ENCODE data around the gene APBA1.

Gene APBA1

DNA sequence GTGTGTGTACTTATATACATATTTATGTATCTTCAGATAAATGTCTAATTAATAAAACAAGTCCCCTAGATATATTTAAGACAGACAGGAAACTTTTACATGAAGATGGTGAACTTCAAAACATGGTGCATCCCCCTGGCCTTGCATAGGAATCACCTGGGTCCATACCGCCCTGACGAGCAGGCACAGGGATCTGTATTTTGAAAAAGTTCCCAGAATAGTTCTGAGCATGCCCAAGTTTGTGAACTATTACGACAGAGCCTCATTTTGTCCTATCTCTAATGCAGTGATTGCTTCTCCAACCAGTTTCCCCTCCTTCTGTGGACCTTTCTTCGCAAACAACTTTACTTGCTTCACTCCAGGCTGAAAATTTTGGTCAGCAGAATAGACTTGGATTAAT lies 98.1 kb downstream of the APBA1 start:
- DNase-seq, result no peak

DNA sequence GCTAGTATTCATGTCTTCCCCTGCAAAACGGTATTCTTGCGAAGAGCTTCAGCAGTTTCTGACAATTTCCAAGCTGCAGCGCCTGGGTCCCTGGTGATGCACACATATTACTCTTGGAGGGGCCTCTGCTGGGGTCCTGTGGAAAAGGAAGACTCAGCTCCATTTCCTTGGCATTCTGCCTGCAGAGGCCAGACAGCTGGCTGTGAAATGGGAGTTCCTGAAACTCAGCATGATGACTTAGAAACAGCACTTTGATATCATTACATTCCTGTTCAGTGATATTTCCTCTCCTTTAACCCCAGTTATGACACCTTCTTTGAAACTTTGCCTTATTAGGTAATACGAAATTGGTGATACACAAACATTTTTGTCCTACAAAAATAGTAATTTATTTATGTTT lies 98.5 kb downstream of the APBA1 start:
- no peak for DNase-seq

- DNase-seq, result no peak
Measured at GRCh38 chr9:69572611-69573010, 99.6 kb downstream of the APBA1 start.

DNA sequence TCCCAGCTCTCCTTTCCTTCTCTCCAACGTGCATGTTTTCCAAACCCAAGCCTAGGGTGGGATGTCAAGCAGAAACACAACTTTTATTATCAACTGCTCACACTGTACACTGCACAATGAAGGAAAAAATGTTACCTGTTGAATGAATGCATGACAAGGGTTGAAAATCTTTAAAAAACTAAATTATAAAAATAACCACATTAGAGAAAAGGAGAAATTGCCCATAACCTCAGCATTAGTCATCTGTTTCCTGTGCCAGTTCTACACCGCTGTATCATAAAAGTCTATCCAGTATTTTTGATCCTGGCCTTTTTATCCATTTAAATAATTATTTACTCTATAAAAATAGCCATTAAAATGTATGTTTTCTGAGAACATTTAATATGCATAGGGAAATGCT lies 101.1 kb downstream of the APBA1 start:
- DNase-seq, result no peak

- DNase-seq, result no peak
Measured at GRCh38 chr9:69569738-69570451, 102.3 kb downstream of the APBA1 start.

- no peak for DNase-seq
Measured at GRCh38 chr9:69564557-69564956, 107.6 kb downstream of the APBA1 start.

- DNase-seq, result no peak
Measured at GRCh38 chr9:69559126-69559525, 113.0 kb downstream of the APBA1 start.

DNA sequence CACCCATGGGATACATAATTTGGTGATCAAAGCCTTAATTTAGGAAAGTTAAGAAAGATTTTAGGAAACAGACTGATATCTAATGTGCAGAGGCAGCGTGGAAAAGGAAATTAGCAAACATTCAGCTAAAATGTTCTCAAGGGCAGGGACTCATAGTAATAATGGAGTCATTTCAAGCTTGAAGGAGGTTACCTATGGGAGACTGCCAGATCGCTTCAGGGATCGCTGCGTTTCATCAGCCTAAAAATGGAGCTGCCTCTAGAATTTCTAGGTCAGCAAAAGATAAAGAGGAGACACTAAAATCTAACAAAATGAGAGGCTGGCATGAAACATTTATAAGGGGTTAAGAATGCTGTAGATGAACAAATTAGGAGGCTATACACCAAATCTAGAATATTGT lies 115.5 kb downstream of the APBA1 start:
- no peak for DNase-seq

DNA sequence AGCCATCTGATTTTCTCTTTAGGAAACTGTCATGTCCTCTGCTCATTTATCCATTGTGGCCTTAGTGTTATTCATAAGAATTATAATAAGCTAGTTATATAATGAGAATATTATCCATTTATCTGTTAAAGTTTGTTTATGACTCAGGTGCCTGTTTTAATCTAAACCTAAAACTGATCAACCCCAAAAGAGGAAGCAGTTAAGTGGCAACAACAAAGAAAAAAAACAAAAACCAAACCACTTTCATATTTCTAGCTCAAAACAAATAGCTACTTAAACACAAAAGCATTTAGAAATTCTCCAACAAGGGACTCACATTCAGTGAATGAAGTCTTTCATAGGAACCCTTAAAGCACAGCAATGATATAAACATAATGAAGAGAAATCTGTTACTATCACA lies 116.4 kb downstream of the APBA1 start:
- DNase-seq, result no peak

- DNase-seq, result no peak
Measured at GRCh38 chr9:69554945-69555344, 117.2 kb downstream of the APBA1 start.

DNA sequence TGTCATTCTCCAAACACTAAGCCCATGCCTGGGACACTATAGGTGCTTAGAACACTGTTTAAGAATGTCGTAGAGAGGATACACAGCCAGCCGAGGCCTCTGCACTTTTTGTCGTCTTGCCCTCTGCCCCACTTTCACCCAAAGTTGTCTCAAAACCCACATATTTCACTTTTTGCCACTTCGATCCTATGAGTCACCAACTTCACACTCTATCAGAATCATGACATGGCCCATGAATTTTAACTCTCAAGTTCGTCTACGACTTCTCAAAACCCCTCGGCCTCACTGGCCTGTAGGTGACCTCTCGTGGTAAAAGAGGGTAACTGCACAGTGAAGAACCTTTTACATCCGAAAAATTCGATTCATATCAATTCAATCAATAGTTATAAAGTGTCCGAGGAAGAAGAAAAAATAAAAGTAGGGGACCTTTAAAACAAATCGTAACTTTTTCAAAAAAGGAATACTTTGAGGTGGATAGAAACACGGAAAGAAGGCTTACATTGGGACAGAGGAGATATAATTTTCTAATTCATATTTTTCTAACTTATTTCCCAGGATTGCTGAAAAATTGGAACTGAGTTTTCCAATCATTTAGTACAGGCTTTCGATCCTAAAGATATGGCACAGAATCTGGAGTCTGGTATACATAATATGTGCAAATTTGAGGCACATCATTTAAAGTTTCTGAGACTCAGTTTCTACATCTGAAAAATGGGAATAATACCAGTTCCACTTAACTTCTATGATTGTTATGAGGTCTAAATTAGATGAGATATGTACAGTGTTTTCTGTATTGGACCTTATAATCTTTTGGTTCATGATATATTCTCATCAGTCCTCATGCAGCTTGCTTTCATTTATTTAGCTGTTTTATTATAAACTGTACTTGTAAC lies 122.6 kb downstream of the APBA1 start:
- DNase-seq, result no peak

DNA sequence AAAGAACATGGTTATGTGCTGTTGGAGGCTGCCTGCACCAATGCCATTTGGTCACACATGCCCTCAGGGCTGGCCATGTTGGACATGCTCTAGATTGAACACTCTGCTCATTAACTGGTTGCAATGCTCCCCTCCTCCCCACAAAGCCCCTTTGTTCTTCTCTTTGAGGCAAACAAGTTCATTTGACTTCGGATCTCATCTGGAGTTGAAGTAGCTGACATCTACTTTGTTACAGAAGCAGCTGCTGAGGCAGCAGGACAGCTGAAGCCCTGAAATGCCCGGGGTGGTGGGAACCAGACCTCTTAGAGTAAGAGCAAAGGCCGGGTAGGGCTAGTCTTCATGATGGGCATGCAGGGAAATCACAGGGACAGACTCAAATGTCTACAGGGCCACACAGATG lies 123.5 kb downstream of the APBA1 start:
- no peak for DNase-seq

GRCh38 chr9:69546265-69546664 lies 125.9 kb downstream of the APBA1 start:
- no peak for DNase-seq

- no peak for DNase-seq
Measured at GRCh38 chr9:69542942-69543704, 129.0 kb downstream of the APBA1 start.

- DNase-seq, result no peak
Measured at GRCh38 chr9:69542058-69542457, 130.1 kb downstream of the APBA1 start.

GRCh38 chr9:69535911-69536310 lies 136.3 kb downstream of the APBA1 start:
- no peak for DNase-seq

GRCh38 chr9:69535286-69535832 lies 136.8 kb downstream of the APBA1 start:
- no peak for DNase-seq

GRCh38 chr9:69532396-69532795 lies 139.8 kb downstream of the APBA1 start:
- no peak for DNase-seq

DNA sequence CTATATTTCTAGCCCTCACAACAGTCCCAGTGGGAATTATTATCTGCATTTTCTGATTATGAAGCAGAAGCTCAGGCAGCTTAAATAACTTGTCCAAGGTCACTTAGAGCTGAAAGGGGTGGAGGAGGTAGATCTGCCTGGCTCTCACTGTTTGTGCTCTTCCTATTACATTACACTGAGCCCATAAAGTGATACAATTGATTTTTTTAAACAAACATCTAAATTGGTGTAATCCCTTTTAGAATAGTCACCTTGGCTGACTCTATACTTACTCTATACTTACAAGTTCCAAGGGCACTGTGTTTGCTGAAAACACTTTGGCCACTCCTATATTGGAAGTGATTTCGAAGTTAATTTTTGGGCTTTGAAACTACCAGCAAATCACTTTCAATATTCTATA lies 144.7 kb downstream of the APBA1 start:
- DNase-seq, result no peak

GRCh38 chr9:69526699-69527098 lies 145.5 kb downstream of the APBA1 start:
- DNase-seq, result no peak

GRCh38 chr9:69519470-69520240 lies 152.5 kb downstream of the APBA1 start:
- DNase-seq, result no peak

Data from activated CD4-positive, alpha-beta T cell treated with anti-CD3 and anti-CD28 coated beads for 1 hour (primary cell).